Stimulated activated CD8-positive, alpha-beta memory T cell treated with anti-CD3 and anti-CD28 coated beads, Interleukin-4, amount 100 ng/mL, for 48 hours (primary cell): ENCODE measurements around the gene HJV.

Experiments
- DNase-seq: peaks from one replicate; pipeline ENCODE4 v3.0.0-alpha.2; 2020

HJV gene

DNA sequence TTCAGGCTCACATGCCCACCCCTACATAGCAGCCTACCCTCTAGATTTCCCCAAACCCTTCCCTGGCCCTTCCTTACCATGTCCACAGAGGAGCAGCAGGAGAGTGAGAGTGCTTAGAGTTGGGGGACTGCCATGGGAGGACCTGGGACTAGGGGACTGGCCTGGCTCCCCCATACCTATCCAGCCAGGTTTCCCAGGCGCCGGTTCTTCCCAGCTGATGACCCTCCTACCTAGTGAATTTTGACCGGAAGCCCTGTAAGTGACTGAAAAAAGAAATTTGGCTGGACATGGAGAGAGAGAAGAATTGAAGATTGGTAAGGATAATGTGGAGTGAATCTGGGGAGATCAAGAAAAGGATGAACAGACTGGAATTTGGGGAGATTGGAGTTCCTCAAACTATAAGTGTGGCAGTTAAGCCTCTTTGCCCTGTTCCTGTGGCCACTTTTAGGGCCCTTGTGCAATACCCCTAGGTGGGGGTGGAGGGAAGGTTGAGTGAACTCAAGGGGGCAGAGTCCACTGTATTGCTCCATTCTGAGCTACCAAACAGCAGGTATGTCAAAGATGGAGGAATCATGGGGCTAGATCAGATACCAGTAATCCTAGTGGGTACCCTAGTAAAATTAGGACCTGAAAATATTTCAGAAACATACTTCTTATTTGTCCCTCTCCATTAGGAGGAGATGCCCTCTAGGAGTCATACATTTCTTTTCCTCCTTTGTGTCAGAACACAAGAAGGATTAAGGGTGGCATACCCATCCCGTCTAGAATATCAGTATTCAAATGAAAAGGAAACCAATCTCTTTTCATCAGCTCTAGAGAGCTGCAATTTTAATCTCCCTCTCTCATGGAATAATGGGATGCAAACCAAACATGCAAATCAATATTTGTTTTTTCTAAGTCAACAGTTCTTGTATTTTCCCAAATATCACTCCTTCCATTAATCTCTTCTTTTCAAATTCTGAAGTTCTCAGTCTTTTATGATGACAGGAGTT is 1.2 kb downstream of the HJV start:
- no peak for DNase-seq

DNA sequence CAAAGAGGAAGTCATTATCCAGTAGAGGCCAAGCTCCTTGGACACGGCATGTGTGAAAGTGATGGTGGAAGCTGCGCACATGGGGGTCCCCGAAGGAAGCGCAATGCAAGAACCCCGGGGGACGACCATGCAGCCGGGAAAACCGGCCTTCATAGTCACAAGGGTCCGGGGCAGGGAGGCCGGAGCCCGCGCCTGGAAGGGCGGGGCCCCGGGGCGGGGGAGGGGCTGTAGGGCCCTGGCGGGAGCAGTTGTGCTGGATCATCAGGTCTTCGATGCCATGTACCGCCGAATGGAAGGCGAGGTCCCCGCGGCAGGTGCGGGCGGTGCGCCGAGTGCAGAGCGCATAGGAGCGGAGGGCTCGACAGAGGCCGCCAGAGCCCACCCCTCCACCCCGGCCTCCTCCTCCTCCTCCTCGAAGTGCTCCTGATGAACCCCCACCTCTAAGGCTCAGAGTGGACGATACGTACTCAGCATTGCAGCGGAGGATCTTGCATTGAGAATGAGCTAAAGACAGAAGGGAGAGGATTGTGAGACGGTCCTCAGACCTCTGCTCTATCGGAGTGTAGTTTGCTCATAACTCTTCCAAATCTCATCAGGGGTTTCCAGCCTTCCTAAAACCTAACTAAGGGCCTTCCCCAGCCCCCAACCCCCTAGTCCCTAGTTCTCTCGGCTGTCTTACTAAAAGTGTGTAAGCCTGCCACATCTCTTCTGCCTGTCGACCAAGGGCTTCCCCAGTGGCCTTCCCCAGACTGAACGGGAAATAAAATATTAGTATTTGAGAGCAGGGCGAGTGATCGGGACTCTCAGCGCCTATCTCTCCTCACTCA is 2.1 kb downstream of the HJV start:
- DNase-seq: no peak

DNA sequence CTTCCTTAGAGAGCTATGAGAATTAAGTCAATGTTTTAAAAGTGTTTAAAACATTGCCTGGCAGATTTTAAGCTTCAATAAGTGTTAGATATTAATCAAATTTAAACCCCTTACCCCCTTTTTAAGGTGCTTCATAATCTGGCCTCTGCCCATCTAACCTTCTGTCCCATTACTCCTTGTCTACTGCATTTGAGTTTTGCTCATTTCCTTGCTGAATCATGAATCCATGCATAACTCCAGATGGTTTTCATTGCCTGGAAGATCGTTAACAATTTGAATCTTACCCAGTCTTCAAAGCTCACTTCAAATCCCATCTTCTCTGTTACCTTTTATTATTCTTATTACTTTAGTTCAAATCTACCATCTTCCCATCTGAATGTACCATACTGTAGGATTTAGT is 4.6 kb downstream of the HJV start:
- DNase-seq: no peak

DNA sequence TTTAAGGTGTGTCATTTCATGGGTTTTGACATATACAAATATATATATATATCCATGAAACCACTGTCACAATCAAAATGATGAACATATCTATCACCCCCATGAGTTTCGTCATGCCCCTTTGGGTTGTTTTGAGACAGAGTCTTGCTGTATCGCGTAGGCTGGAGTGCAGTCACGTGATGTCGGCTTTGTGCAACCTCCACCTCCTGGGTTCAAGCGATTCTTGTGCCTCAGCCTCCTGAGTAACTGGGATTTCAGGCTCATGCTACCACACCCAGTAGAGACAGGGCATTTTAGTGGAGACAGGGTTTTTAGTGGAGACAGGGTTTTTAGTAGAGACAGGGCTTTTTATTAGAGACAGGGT is 8.0 kb downstream of the HJV start:
- DNase-seq: no peak

DNA sequence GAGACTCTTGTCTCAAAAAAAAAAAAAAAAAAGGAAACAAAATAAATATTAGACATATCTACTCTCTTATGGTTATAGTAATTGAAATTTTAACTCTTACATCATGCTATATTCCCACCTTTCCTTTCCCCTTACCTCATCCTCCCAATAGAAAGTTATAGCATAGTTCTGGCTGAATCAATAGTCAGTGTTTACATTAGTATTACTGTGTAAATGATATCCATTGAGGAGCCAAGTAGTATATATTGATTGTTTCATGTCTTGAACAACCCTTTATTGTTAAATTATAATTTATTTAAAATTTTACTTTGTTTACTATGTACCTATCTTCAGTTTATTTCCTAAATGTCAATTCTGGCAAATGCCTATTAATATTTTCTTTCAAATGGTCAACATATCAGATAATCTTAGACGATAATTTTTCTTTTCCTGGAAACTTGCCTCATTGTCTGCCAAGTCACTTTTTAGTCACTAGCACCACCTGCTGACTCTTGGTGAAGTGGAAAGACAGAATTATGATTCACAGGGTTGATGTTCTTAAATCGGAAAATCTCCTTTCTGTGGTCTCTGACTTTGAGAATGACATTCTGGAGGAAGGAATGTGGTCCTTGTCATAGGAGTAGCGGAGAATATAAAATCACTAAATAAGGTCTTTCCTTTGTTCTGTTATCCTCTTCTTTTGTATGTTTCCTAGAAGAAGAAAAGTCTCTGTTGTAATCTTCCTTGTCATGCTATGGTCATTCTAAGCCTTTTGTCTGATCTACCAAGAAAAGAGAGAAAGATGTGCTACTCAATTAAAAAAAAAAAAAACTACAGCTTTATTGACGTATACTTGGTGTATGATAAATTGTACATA is 8.6 kb downstream of the HJV start:
- no peak for DNase-seq

DNA sequence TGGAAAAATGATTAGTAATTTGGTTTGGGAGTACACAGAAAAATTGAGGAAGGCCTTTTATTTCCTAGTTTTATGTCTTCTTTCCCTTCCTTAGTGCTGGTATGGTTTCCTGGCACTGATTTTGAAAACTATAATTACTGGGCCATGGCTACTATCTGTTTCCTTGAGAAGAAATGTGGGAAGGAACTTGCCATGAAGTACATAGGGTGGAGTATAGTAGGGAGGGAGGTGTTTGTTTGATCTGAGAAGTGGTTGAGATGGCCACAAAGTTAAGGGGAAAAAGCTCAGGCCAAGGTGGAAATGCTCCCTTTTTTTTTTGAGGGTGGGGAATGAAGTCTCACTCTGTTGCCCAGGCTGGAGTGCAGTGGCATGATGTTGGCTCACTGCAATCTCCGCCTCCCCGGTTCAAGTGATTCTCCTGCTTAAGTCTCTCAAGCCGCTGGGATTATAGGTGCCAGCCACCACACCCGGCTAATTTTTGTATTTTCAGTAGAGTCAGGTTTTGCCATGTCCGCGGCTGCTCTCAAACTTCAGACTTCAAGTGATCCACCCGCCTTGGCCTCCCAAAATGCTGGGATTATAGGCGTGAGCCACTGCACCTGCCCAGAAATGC is 11.3 kb downstream of the HJV start:
- DNase-seq: no peak

DNA sequence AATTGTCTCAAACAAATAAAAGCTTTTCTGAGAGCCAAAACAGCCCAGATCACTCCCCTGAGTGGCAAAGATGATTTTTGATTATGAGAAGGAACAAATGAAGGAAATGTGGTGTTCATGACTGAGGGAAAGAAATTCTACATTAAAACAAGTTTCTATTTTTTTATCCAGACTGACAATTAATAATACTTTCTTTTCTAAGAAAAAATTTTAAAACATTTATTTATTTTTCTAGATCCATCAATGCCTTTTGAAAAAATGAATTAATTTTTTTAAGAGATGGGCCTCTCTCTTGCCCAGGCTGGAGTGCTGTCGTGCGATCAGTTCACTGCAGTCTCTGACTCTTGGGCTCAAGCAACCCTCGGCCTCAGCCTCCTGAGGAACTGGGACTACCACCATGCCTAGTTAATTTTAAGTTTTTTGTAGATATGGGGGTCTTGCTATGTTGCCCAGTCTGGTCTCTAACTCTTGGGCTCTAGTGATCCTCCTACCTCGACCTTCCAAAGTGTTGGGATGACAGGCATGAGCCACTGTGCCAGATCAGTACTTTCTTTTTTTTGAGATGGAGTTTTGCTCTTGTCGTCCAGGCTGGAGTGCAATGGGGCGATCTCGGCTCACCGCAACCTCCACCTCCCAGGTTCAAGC is 13.9 kb downstream of the HJV start:
- no peak for DNase-seq

DNA sequence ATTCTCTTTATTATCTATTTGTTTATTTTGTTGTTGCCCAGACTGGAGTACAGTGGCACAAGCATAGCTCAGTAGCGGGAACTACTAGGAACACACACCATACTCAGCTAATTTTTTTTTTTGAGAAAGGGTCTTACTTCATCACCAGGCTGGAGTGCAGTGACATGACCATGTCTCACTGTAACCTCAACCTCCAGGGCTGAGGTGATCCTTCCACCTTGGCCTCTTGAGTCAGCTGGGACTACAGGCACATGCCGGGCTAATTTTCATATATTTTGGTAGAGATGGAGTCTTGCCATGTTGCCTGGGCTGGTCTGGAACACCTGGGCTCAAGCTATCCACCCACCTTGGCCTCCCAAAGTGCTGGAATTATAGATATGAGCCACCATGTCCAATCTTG is 19.8 kb downstream of the HJV start:
- no peak for DNase-seq

DNA sequence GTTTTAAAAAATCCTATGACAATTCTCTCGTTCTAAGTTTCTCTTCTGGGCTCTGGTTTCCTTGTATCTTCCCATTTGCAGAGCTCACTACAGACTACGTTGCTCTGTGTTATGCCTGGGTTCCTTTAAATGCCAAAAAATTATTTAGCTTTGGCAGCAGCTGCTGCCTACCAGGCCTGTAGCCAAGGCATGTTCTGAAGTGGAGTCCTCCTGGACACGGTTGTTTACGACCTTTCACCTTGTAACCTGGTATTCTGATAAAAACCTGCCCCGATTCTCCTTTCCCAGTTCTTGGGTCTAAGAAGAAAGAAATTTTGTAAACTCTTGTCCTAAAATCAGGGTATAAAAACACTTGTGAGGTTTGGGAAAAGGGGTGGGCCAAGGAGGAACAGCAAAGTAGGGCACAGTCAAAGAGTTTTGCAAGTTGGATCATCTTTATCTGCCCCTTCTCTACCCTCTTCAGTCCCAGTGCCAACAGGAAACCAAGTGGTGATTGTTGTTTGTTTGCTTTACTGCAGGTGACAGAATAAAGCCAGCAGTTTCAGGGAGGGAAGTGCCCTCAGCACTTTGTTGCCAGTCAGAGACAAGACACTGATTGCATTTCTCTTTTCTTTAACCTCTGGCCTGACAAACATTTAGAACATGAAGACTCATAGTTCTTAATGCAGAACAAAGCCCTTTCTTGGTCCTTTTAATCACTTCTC is 22.1 kb downstream of the HJV start:
- DNase-seq: no peak

DNA sequence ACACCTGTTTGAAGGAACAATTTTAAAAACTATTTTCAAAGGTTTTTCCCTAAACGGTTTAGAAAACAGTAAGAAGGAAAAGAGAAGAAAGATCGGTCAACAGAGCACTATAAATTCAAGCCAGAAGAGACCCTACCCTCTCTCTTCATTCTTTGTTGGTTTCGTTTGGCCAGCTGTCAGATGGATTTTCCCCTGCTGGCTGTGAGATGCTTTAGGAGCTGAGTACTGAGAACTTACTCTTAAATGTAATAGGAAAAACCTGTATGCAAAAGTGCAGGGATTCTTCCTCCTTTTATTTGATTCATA is 23.9 kb downstream of the HJV start:
- no peak for DNase-seq

DNA sequence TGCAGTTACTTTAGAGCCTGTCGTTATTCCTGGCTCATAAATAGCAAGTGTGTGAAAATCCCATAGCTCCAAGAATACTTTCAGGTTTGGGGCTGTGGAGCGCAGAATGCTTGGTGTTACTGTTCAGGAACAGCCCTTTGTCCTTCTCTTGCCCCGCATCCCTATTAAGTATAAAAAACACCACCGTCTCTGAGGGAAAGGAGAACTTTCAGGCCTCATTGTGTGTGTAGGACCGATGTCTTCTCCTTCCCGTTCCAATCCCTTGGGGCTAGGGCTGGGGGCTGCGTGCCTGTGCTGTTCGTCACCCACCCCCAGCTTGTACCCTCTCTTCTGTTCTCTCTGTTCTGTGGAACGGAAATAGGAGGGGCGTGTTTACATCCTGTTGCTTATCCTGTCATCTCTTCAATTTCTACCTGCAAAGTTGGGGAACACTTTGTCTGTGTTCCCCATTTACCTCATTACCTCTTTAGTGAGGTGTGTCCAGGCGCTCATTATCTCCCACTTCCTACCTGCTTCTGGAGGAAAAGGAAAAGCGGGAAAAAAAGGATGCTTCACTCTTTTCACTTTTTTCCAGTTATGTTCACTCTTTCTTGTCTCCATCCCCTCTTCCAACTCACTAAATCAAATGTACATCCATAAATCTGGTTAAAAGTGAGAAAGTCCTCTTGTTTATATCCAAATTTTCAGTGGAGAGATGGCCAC is 24.4 kb downstream of the HJV start:
- DNase-seq: peak; percentile 66

DNA sequence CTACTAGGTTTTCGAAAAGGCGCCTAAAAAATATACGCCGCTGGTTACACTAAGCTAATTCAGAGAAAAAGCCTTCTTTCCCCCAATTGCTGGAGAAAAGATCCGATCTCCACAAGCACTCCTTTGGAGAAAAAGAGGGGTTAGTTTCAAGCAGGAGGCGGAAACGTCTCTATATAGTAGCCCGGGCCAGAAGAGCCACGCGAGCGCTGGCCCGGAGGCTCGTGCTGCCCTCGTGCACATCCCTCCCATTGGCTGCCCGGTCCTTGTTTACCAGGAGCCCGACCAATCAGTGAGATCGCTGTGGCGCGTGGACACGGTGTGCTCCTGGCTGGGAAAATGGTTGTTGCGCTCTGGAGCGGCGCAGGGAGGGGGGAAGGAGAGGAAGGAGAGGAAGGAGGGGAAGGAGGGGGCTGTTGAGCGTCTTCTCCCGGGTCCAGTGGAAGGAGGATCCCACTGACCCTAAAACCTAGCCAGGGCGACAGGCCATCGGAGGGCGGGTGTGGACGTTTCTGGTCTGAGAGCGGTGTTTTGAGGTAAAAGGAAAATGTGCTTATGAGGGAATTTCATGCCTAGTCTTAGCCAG is 25.0 kb downstream of the HJV start, which contains the start of gene TXNIP:
Gene TXNIP, minus strand, starts transcription at position 147 of the 583 bp plus-strand sequence. CDS start 313 bp downstream, outside the sequence.
- DNase-seq: peak; percentile 96

DNA sequence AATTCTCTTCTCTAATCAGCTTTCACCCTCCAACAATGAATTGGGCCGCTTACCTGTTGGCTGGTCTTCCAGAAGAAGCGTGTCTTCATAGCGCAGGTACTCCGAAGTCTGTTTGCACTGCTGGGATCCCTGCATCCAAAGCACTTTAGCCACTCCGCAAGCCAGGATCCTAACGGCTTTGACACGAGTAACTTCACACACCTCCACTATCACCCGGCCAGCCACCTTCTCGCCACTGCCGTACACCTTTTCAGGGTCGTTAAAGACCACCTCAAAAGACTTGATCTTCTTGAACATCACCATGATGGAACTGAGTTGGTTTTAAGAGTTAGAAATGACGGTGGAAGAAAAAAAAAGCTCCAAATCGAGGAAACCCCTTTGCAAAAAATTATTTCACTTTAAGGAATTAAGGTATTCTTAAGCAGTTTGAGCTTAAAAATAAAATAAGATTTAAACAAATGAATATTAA is 25.5 kb downstream of the HJV start:
- DNase-seq: no peak

DNA sequence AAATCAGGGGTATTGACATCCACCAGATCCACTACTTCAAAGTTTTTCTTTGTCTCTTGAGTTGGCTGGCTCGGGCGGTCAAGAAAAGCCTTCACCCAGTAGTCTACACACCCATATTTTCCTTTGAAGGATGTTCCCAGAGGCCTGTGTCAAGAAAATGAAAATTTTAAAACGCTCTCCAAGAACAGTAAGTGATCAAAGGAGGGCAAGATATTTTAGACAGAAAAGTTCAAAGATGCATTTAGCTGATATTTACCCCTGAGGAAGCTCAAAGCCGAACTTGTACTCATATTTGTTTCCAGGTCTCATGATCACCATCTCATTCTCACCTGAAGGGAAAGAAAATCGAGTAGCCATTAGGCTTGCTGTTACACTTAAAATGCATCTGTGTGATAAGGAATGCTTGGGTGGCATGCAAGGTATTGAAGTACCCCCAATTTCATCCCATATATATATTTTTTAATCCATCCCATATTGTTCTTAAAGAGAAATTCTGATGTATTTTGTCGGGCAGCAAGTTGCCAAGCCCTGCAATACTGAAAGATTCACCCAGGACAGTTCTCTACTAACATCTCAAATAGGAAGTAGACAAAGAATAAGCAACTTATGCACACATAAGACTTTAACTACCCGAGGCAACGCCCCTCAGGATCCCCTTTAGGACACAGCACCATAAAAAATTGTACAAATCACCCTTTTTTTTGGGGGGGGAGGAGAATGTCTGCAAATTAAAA is 26.2 kb downstream of the HJV start:
- no peak for DNase-seq

DNA sequence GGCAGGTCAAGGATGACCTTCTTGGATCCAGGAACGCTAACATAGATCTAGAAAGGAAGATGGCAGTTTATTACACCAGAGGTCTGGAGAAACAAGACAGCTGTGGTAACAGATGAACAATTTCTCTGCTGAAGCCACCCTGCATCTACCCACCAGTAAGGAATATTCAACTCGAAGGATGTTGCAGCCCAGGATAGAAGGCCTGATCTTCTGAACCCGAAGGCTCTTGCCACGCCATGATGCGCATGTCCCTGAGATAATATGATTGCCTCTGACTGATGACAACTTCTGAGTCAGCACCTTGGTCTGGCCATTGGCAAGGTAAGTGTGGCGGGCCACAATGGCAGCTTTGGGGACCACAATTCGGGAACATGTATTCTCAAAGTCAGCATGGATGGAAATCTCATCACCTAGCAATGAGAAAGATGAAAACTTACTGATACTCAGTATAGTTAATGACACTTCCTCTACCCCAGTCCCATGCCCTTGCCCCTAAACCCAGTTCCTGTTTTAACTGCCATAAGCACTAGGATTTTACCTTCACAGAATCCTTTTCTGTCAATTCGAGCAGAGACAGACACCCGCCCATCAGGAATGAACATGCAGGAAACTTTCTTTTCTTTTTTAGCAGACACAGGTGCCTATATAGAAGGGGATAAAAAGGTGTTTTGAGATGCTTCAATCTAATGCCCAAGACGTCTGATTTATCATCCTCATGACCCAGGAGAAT is 27.0 kb downstream of the HJV start:
- DNase-seq: peak; percentile 69

DNA sequence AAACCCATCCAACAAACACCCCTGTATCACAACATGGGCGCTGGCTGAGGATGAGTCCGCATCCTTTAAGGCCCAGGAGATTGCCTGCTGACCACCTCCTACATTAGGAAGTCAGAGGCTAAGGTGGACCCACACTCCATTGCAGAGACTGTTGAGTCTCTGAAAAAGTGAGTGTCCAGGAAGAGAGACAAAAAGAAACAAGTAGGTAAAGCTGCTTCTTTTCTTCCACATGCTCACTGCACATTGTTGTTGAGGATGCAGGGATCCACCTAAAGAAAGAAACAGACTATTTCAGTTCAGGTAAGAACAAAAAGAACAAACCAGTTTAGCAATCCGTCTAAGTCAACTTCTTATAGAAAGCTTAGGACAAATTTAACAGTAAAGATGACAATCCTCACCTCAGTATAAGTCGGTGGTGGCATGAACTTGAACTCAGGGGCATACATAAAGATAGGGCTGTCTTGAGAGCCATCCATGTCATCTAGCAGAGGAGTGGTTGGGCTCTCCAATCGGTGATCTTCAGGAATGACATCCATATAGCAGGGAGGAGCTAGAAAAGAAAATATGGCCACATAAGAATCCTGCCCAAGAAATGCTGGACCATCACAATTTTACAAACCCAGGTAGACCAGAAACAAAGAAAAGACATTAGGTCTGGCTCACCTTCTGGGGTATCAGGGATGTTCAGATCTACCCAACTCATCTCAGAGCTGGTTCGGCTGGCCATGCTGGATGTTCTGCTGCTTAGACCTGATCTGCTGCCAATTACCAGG is 27.7 kb downstream of the HJV start:
- no peak for DNase-seq

DNA sequence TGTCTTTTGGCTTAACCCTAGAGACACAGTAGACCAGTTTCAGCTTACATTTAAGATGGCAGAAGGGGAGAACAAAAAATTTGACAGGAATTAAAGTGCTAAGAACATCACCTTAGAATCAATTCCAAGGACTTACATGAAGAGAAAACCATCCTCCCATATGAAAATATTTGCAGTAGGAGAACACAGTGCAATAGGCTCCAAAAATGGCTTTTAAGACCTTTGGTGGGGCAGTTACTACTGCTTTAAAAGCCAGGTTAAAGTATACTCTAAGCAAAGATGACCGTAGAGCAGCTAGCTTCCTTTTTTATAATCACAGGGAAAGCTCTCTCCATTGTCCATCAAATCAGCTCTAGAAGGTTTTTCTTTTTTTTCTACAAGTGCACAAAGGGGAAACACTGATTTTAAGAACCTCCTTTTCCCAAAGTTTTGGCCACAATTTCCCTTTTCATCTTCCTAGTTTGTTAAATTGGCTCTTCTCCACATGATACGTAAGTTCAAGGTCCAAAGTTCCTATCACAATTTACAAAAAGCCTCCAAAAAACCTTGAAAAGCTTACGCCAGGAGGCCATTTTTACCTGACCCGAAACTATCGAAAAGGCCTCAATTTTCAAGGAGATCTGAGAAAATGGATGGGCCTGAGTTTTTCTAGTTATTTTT is 28.4 kb downstream of the HJV start:
- DNase-seq: no peak
